MM.1S (cell line): ENCODE measurements around the gene ARHGAP44.

Source experiments
- CTCF ChIP-seq: fragments of 300-600 bp; sonication (generic); IDR thresholded peaks from 2 replicates; pipeline ENCODE4 v1.5.1; 2016; ENCODE audit warnings: antibody characterized with exemption, low read length, mixed read lengths
- EZH2 ChIP-seq: fragments of 300-600 bp; sonication (generic); optimal IDR thresholded peaks from 2 replicates; pipeline ENCODE3; 2017; ENCODE audit warnings: low read depth, mild to moderate bottlenecking, antibody characterized with exemption, low read length, mixed read lengths

- TF ChIP-seq CTCF (no peak), EZH2 (no peak)
Measured at GRCh38 chr17:12995896-12996295, 206.6 kb downstream of the ARHGAP44 start.
